Posterior vena cava (tissue), 2 donors: ENCODE results near the gene DNASE1L1. TPM values are rescaled to one million over a fixed set of nuclear protein-coding genes. Genes with fewer than 3 reads are reported as not detected.
A peak's percentile ranks its signal among the peaks of the same experiment; 100 is the strongest.

ENCODE experiments used
- DNase-seq: peaks from one replicate; pipeline ENCODE4 v3.0.0-alpha.2; 2020; ENCODE audit warnings: low spot score
- intact Hi-C, 2 donors: fragments of 100-400 bp; cut with DNase I; formaldehyde crosslinking; loops; one replicate each; pipeline versions ENCODE4 v1.14.1 to v1.14.2; 2022 to 2023
- long read RNA-seq, 2 donors: library from polyadenylated mRNA; unstranded; transcript quantifications; one replicate each; pipeline ENCODE4 v2.0.0, GENCODE V29; 2020 to 2021
- total RNA-seq, 2 donors: library from RNA; stranded (reverse); fragmentation: NEBNext Ultra II Directional; extraction: Animal tissue kit (Norgen Biotek cat#: 25700); gene quantifications; one replicate each; pipeline ENCODE4 v1.2.1, GENCODE V29; 2021
- donor health status: DM: yes; HTN: yes; CAD: no.
- donor health status: DM: yes; HTN: yes; CAD: no.

DNASE1L1 gene, protein sequence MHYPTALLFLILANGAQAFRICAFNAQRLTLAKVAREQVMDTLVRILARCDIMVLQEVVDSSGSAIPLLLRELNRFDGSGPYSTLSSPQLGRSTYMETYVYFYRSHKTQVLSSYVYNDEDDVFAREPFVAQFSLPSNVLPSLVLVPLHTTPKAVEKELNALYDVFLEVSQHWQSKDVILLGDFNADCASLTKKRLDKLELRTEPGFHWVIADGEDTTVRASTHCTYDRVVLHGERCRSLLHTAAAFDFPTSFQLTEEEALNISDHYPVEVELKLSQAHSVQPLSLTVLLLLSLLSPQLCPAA
- total RNA-seq: 10 to 100 TPM; 15.9 to 20.0 TPM
- long read RNA-seq, donor 1, partial matches to known transcripts: 1 of 5 reads
- long read RNA-seq, donor 1, other reads (novel, unspliced or antisense): 0 of 5 reads
- long read RNA-seq, donor 2, transcript DNASE1L1-203 (8 exons, 2,110 nt): major isoform, 6 of 12 reads
- long read RNA-seq, donor 2, partial matches to known transcripts: 2 of 12 reads
- long read RNA-seq, donor 2, other reads (novel, unspliced or antisense): 3 of 12 reads

- DNase-seq: peak; percentile 94
- intact Hi-C loops: no loop called here
Measured at GRCh38 chrX:154409222-154409871, at the start of gene DNASE1L1. Gene DNASE1L1 (minus strand): TSS chrX:154409254. CDS start chrX:154405568, 3,686 bp downstream.

DNA sequence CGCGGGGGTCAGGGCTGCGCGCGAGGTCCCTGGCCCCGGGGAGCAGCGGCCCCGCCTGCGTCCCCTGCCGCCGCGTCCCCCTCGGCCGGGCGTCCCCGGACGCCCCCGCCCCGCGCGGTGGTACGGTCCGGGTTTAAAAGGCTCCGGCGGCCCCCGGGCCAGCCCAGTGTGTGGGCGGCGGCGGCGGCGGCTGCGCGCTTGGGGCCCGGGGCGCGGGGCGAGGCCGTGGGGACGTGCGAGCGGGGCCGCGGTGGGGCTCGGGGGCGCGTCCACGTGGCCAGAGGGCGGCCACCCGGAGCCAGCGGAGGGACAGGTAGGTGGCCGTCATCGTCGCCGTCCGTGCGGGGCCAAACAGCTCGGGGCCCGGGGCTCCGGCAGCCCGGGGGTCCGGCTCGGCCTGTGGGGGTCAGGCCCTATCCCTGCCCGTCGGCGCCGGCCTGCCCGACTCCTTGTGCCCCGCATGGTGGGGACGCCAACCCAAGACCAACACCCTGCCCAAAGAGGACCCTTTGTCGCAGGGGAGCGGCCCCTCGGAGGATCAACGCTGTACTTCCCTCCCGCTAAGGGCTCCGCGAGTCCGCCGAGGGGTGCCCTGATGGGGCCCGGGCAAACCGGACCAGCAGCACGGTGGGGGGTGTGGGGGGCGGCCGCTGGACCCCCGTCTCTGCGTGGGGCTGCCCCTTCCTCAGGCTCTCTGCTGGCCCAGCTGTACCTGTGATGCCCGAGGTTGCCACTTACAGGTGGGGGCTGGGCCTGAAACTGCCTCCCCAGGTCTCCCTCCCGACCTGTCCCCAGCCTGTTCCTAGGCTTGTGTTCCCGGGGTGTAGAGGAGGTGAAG, 49.3 kb upstream of the DNASE1L1 start, which contains the start of gene PLXNA3:
Gene PLXNA3 (plus strand): TSS at position 166 of the 838 bp plus-strand sequence. CDS start 1,903 bp downstream, outside the sequence.
- intact Hi-C loops: loop anchor here in 1 of 2 donors (10.0 kb wide), 1 partner anchor 1574 kb away; no protein-coding TSS in a partner anchor
- no peak for DNase-seq

GRCh38 chrX:154457491-154458115, 48.5 kb upstream of the DNASE1L1 start:
- no peak for DNase-seq
- intact Hi-C loops: loop anchor here in 1 of 2 donors (10.0 kb wide), 1 partner anchor 1573 kb away; no protein-coding TSS in a partner anchor

DNA sequence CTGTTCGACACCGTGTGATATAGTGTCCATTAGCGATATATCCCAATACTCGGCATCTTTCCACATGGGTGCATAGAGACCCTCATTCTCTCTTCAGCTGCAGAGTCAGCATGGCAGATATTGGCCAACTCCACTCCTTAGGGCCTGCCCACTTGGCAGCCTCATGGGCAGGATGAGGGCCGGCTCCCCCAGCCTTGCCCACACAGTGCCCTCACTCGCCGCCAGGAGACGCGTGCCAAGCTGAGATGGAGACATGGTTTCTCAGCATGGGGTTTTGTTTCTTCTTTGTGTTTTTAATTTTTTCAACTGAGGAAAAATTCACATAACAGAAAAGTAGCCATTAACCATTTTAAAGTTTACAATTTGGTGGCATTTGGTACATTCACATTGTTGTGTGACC, 43.8 kb upstream of the DNASE1L1 start:
- no peak for DNase-seq
- intact Hi-C loops: loop anchor here in 1 of 2 donors (10.0 kb wide), 1 partner anchor 1568 kb away; no protein-coding TSS in a partner anchor

DNA sequence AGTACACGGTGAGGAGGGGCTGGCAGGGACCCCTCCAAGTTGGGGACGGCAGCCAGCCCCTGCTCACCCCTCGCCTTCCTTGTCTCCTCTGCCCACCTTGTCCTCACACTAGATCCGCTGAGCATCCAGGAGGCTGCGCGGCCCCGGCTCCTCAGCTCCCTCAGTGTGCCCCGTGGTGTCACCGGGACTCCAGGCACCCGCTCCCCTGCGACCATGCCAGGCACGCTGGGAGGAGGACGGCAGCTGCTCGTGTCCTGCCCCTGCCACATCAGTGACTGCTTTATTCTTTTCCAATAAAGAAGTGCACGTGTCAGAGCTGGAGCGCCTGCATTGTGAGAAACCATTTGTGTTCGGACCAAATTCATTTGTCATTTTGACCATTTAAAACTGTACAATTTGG, 41.3 kb upstream of the DNASE1L1 start:
- no peak for DNase-seq
- intact Hi-C loops: loop anchor here in 1 of 2 donors (10.0 kb wide), 1 partner anchor 1566 kb away; no protein-coding TSS in a partner anchor

GRCh38 chrX:154449618-154450017, 40.6 kb upstream of the DNASE1L1 start:
- DNase-seq: no peak
- intact Hi-C loops: loop anchor here (5.0 to 10.0 kb wide), 2 partner anchors 38 to 1565 kb away; partner anchors contain the start of gene UBL4A (in 1 of the 2)

GRCh38 chrX:154448484-154448883, 39.4 kb upstream of the DNASE1L1 start:
- no peak for DNase-seq
- intact Hi-C loops: loop anchor here in 1 of 2 donors (5.0 kb wide), 1 partner anchor 39 kb away; the partner anchor contains the start of gene UBL4A

DNA sequence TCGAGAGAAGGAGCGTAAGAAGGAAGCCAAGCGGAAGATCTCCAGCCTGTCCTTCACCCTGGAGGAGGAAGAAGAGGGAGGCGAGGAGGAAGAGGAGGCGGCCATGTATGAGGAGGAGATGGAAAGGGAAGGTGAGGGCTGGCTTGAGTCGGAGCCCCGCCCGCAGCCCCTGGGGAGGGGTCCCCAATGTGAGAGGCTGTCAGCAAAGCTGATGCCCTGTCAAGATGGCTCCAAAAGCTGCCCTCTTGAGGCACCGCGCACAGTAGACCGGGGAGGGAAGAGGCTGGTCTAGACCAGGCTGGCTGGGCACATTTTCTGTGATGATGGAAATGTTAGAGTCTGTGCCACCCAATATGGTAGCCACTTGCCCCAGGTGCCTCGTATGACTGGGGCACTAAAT, 37.4 kb upstream of the DNASE1L1 start:
- DNase-seq: no peak
- intact Hi-C loops: loop anchor here in 1 of 2 donors (5.0 kb wide), 1 partner anchor 41 kb away; the partner anchor contains the start of gene UBL4A

DNA sequence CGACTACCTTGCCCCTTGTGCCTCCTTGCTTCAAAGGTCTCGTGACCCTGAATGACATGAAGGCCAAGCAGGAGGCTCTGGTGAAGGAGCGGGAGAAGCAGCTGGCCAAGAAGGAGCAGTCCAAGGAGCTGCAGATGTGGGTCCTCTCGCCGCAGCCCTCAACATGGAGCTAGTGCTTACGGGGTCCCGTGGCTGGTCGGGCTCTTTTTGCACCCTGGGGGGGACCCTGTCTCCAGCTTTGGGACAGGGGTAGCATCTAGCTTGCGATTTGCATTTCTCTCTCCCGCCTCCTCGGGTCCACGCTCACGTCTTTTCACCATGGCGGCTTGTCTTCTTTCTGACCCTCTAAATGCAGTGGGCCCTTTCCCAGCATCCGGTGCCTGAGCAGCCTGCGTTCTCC, 36.7 kb upstream of the DNASE1L1 start:
- intact Hi-C loops: loop anchor here in 1 of 2 donors (5.0 kb wide), 1 partner anchor 42 kb away; the partner anchor contains the start of gene UBL4A
- DNase-seq: no peak

GRCh38 chrX:154444755-154445246, 35.7 kb upstream of the DNASE1L1 start:
- intact Hi-C loops: loop anchor here in 1 of 2 donors (5.0 kb wide), 1 partner anchor 42 kb away; the partner anchor contains the start of gene UBL4A
- no peak for DNase-seq

DNA sequence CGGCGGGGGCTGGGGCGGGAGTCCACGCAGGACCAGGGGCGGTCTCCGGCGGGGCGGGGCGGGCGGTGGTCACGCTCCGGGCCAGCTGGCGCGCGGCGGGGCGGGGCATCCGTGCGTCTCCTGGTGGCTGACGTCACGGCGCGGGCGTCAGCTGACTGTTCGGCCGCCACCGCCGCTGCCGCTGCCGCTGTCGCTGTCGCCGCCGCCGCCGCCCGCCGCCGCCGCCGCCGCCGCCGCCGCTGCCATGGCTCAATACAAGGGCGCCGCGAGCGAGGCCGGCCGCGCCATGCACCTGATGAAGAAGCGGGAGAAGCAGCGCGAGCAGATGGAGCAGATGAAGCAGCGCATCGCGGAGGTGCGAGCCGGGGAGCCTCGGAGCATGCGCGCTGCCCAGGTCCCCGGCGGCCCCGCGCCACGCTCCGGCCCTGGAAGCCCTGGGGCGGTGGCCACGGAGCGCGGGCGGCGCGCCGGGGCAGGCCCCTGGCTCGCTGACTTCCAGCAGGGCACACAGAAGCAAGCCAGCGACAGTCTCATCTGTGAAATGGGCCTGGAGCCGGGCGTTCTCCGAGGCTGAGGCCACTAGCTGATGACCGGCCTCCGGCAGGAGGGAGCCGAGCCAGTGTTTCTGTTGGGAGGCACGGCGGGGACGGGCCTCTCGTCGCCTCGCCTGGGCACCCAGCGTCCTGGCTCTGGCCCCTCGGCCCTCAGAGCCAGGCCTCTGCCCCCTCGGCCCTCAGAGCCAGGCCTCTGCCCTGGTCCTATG, 35.1 kb upstream of the DNASE1L1 start, which contains the start of gene FAM50A:
Gene FAM50A (plus strand): TSS at position 150 of the 763 bp plus-strand sequence. CDS start 95 bp downstream, at position 245.
- DNase-seq: peak; percentile 93
- intact Hi-C loops: loop anchor here in 1 of 2 donors (1.0 kb wide), 1 partner anchor 28 kb away; no protein-coding TSS in a partner anchor

DNA sequence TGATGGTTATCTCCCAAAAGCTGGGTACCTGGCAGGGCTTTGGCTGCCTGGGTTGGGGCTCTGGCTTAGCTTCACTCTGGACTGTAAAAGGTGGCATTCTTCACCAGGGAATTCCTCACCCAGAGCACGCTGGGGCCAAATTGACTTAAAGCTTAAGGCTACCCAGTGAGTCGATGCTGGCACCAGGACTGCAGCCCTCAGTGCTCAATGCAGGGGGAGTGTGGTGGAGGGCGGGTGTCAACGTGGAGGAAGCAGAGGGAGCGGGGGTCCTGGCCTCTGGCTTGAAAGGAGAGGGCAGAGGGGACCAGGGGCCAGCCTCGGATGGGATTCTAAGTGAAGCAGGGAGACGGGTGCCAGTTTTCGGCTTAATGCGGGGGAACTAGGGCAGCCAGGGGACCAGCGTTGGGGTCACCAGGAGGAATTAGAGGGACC, 34.4 kb upstream of the DNASE1L1 start:
- DNase-seq: no peak
- intact Hi-C loops: loop anchor here in 1 of 2 donors (1.0 kb wide), 1 partner anchor 29 kb away; no protein-coding TSS in a partner anchor

- no peak for DNase-seq
- intact Hi-C loops: no loop called here
Measured at GRCh38 chrX:154441984-154442707, 33.1 kb upstream of the DNASE1L1 start.

GRCh38 chrX:154441564-154441963, 32.5 kb upstream of the DNASE1L1 start:
- intact Hi-C loops: no loop called here
- DNase-seq: no peak

GRCh38 chrX:154440623-154441357, 31.7 kb upstream of the DNASE1L1 start:
- intact Hi-C loops: no loop called here
- no peak for DNase-seq

GRCh38 chrX:154439841-154440240, 30.8 kb upstream of the DNASE1L1 start:
- intact Hi-C loops: no loop called here

More at GRCh38 chrX:154439841-154440240, 30.8 kb upstream of the DNASE1L1 start:
- DNase-seq: no peak
